Smooth muscle cell (in vitro differentiated cells): ENCODE measurements around the gene COL6A1. TPM values are rescaled to one million over a fixed set of nuclear protein-coding genes. Genes with fewer than 3 reads are reported as not detected.

Experiments used
- DNase-seq: peaks from one replicate; lab custom pipeline; 2025; ENCODE audit not compliant: unreplicated experiment; lab: John Stamatoyannopoulos, UW
- H2AFZ ChIP-seq: fragments of 200-600 bp; sonication (generic); 2 replicates; pipeline ENCODE4 v1.6.0; 2016; ENCODE audit warnings: antibody characterized with exemption, low read depth, mild to moderate bottlenecking
- H3F3A ChIP-seq: fragments of 200-600 bp; sonication (generic); 2 replicates; pipeline ENCODE4 v1.6.0; 2017; ENCODE audit warnings: antibody characterized with exemption, low read depth
- H3K27ac ChIP-seq: fragments of 200-600 bp; sonication (generic); 2 replicates; pipeline ENCODE4 v1.5.1; 2016; ENCODE audit warnings: low read depth, mild to moderate bottlenecking
- H3K27me3 ChIP-seq: fragments of 200-600 bp; sonication (generic); 2 replicates; pipeline ENCODE4 v1.6.1; 2016; ENCODE audit warnings: low read depth, mild to moderate bottlenecking
- H3K36me3 ChIP-seq: fragments of 200-600 bp; sonication (generic); 2 replicates; pipeline ENCODE4 v1.5.1; 2016; ENCODE audit warnings: low read depth
- H3K4me1 ChIP-seq: fragments of 200-600 bp; sonication (generic); 2 replicates; pipeline ENCODE4 v1.5.1; 2016; ENCODE audit warnings: low read depth
- H3K4me2 ChIP-seq: fragments of 200-600 bp; sonication (generic); 2 replicates; pipeline ENCODE4 v1.6.0; 2016; ENCODE audit warnings: mild to moderate bottlenecking
- H3K4me3 ChIP-seq: fragments of 200-600 bp; sonication (generic); 2 replicates; pipeline ENCODE4 v1.5.1; 2016; ENCODE audit warnings: mild to moderate bottlenecking
- H3K79me2 ChIP-seq: fragments of 200-600 bp; sonication (generic); 2 replicates; pipeline ENCODE4 v1.6.0; 2016; ENCODE audit warnings: low read depth, mild to moderate bottlenecking
- H3K9ac ChIP-seq: fragments of 200-600 bp; sonication (generic); 2 replicates; pipeline ENCODE4 v1.6.0; 2016; ENCODE audit warnings: low read depth
- H3K9me3 ChIP-seq: fragments of 200-600 bp; sonication (generic); replicated peaks from 2 replicates; pipeline ENCODE4 v1.5.1; 2016; ENCODE audit warnings: low read depth
- H4K20me1 ChIP-seq: fragments of 200-600 bp; sonication (generic); 2 replicates; pipeline ENCODE4 v1.6.0; 2016; ENCODE audit warnings: low read depth
- WGBS: methylation state at CpG from one replicate; pipeline ENCODE4 v1.1.7; 2016; ENCODE audit warnings: low lambda C conversion rate; 5-methylcytosine and 5-hydroxymethylcytosine counted together
- polyA plus RNA-seq: library from polyadenylated mRNA; unstranded; fragments of >200 nt; fragmentation: Nextera tagmentation; extraction: Ambion mirVana; gene quantifications from 2 replicates; pipeline ENCODE4 v1.2.1, GENCODE V29; 2016
- total RNA-seq: library from RNA; depleted of rRNA; stranded (reverse); fragments of >200 nt; gene quantifications from 2 replicates; pipeline ENCODE4 v1.2.3, GENCODE V29; 2014
- TF ChIP-seq, protein P1 (sequence below): fragments of 200-600 bp; sonication (generic); IDR thresholded peaks from 2 replicates; pipeline ENCODE4 v1.5.1; 2017; ENCODE audit warnings: borderline replicate concordance, mild to moderate bottlenecking, antibody characterized with exemption; ENCODE audit not compliant: insufficient read depth, poor library complexity, severe bottlenecking

Gene COL6A1
- total and polyA plus RNA-seq, 2 experiments from 2014 or later = 1,292 to 2,827 TPM

DNA sequence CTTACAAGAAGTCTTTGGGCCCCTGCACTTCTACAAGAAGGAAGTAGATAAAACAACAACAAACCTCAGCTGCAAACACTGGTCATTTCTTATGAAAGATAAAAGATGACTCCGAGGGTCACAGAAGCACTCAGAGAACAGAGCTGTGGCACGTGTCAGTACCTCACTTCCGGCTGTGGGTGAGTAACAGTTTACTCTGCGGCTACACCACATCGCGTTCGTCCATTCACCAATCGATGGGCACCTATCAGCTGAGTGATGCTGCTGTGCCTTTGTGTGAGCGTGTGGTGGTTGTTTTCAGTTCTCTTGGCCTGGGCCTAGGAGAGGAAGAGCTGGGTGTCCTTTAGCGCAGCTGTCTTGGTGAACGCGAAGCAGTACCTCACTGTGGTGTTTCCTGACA, 49.9 kb downstream of the COL6A1 start:
- Histone ChIP-seq H3K79me2 (no peaks in the 10 kb centered on the region), H3K27ac (no peak overlapping the region), H4K20me1 (no peaks in the 10 kb centered on the region), H3K4me1 (peaks cover 12% of the 10 kb centered on the region), H3K9ac (no peak overlapping the region), H3K36me3 (peaks cover 5% of the 10 kb centered on the region), H3K4me2 (no peak overlapping the region), H3K27me3 (no peaks in the 10 kb centered on the region), H3K4me3 (no peak overlapping the region), H3K9me3 (no peaks in the 10 kb centered on the region), H2AFZ (no peak overlapping the region), H3F3A (peaks cover 40% of the 10 kb centered on the region)
- TF ChIP-seq, protein P1, sequence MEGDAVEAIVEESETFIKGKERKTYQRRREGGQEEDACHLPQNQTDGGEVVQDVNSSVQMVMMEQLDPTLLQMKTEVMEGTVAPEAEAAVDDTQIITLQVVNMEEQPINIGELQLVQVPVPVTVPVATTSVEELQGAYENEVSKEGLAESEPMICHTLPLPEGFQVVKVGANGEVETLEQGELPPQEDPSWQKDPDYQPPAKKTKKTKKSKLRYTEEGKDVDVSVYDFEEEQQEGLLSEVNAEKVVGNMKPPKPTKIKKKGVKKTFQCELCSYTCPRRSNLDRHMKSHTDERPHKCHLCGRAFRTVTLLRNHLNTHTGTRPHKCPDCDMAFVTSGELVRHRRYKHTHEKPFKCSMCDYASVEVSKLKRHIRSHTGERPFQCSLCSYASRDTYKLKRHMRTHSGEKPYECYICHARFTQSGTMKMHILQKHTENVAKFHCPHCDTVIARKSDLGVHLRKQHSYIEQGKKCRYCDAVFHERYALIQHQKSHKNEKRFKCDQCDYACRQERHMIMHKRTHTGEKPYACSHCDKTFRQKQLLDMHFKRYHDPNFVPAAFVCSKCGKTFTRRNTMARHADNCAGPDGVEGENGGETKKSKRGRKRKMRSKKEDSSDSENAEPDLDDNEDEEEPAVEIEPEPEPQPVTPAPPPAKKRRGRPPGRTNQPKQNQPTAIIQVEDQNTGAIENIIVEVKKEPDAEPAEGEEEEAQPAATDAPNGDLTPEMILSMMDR = no peak
- DNase-seq = no peak
- 86% methylated on average over 12 of the region's 12 CpGs for WGBS

DNA sequence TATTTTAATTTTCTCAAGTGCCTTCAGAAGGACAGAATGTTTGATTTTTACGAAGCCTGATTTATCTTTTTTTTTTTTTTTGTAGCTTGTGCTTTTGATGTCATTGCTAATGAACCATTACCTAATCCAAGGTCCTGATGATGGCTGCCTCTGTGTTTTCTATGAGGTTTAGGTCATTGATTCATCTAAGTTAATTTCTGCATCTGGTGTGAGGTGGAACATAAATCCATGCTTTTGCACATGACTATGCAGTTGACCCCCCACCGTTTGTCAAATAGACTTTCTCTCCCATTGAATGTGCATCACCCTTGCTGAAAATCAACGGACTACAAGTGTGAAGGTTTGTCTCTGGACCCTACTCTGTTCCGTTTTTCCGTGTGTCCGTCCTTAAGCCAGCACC, 50.5 kb downstream of the COL6A1 start:
- no peaks in the 10 kb centered on the region for H3K27me3 ChIP-seq
- H3K4me1 ChIP-seq = peaks cover 12% of the 10 kb centered on the region
- TF ChIP-seq, protein P1 = no peak
- no peak overlapping the region for H3K4me2 ChIP-seq
- no peak overlapping the region for H3K9ac ChIP-seq
- peaks cover 4% of the 10 kb centered on the region for H3K79me2 ChIP-seq
- H3K4me3 ChIP-seq = no peak overlapping the region
- no peak overlapping the region for H3K27ac ChIP-seq
- no peaks in the 10 kb centered on the region for H4K20me1 ChIP-seq
- H3K36me3 ChIP-seq = peaks cover 5% of the 10 kb centered on the region
- H3K9me3 ChIP-seq = no peaks in the 10 kb centered on the region
- DNase-seq = no peak
- H3F3A ChIP-seq = peaks cover 34% of the 10 kb centered on the region
- 89% methylated on average over 6 of the region's 6 CpGs for WGBS
- H2AFZ ChIP-seq = no peak overlapping the region

GRCh38 chr21:46033410-46034400, 52.1 kb downstream of the COL6A1 start:
- peak overlapping the region; percentile 67 for H3K27ac ChIP-seq
- no peaks in the 10 kb centered on the region for H3K9me3 ChIP-seq
- H3K9ac ChIP-seq = no peak overlapping the region
- no peak overlapping the region for H3K4me2 ChIP-seq
- no peaks in the 10 kb centered on the region for H3K27me3 ChIP-seq
- H3K79me2 ChIP-seq = peaks cover 6% of the 10 kb centered on the region
- H3K4me3 ChIP-seq = no peak overlapping the region
- peaks cover 8% of the 10 kb centered on the region for H3K4me1 ChIP-seq
- no peaks in the 10 kb centered on the region for H4K20me1 ChIP-seq
- no peak for DNase-seq
- H2AFZ ChIP-seq = no peak overlapping the region
- H3F3A ChIP-seq = peaks cover 27% of the 10 kb centered on the region
- peaks cover 5% of the 10 kb centered on the region for H3K36me3 ChIP-seq
- WGBS = 82% methylated on average over 45 of the region's 64 CpGs
- TF ChIP-seq, protein P1 = no peak
